ENCODE results near the gene MRPL21.
"Not testable (repeated sequence)": the region's sequence is repeated elsewhere in the genome, so short reads cannot be mapped to it uniquely, and the experiment has no call there.

DNA sequence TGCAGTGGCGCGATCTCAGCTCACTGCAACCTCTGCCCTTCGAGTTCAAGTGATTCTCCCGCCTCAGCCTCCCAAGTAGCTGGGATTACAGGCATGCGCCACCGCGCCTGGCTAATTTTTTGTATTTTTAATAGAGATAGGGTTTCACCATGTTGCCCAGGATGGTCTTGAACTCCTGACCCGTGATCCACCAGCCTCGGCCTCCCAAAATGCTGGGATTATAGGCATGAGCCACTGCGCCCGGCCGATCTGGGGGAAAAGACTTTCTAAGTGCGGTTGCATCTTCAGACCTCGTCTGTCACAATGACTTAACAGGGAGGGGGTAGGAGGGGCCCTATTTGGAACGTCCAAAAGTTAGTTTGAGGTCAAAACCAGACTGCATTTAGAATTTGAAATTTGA, 18.8 kb downstream of the MRPL21 start:
- TF ChIP-seq PCBP1 (IDR thresholded peaks at IDR 0.05; ENCODE audit: borderline replicate concordance, low read depth, low read length); ZNF121 (CRISPR knock-in tag; IDR thresholded peaks at IDR 0.05); ZNF274 (CRISPR knock-in tag; IDR thresholded peaks at IDR 0.05); RARG (CRISPR knock-in tag; IDR thresholded peaks at IDR 0.05; ENCODE audit: low read depth); SETDB1 (CRISPR knock-in tag; IDR thresholded peaks at IDR 0.05; ENCODE audit: borderline replicate concordance); SP1 (IDR thresholded peaks at IDR 0.05); SP1 (CRISPR knock-in tag; IDR thresholded peaks at IDR 0.05); SMARCC2 (IDR thresholded peaks at IDR 0.05); ZNF564 (CRISPR knock-in tag; IDR thresholded peaks at IDR 0.05); ATAD3A (CRISPR knock-in tag; IDR thresholded peaks at IDR 0.05); ZNF501 (CRISPR knock-in tag; IDR thresholded peaks at IDR 0.05): not testable (repeated sequence)
- TF ChIP-seq, protein P1, sequence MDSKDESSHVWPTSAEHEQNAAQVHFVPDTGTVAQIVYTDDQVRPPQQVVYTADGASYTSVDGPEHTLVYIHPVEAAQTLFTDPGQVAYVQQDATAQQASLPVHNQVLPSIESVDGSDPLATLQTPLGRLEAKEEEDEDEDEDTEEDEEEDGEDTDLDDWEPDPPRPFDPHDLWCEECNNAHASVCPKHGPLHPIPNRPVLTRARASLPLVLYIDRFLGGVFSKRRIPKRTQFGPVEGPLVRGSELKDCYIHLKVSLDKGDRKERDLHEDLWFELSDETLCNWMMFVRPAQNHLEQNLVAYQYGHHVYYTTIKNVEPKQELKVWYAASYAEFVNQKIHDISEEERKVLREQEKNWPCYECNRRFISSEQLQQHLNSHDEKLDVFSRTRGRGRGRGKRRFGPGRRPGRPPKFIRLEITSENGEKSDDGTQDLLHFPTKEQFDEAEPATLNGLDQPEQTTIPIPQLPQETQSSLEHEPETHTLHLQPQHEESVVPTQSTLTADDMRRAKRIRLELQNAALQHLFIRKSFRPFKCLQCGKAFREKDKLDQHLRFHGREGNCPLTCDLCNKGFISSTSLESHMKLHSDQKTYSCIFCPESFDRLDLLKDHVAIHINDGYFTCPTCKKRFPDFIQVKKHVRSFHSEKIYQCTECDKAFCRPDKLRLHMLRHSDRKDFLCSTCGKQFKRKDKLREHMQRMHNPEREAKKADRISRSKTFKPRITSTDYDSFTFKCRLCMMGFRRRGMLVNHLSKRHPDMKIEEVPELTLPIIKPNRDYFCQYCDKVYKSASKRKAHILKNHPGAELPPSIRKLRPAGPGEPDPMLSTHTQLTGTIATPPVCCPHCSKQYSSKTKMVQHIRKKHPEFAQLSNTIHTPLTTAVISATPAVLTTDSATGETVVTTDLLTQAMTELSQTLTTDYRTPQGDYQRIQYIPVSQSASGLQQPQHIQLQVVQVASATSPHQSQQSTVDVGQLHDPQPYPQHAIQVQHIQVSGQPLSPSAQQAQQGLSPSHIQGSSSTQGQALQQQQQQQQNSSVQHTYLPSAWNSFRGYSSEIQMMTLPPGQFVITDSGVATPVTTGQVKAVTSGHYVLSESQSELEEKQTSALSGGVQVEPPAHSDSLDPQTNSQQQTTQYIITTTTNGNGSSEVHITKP (CRISPR knock-in tag; IDR thresholded peaks at IDR 0.05; ENCODE audit: low read depth), result not testable (repeated sequence)
- TF ChIP-seq, protein P2, sequence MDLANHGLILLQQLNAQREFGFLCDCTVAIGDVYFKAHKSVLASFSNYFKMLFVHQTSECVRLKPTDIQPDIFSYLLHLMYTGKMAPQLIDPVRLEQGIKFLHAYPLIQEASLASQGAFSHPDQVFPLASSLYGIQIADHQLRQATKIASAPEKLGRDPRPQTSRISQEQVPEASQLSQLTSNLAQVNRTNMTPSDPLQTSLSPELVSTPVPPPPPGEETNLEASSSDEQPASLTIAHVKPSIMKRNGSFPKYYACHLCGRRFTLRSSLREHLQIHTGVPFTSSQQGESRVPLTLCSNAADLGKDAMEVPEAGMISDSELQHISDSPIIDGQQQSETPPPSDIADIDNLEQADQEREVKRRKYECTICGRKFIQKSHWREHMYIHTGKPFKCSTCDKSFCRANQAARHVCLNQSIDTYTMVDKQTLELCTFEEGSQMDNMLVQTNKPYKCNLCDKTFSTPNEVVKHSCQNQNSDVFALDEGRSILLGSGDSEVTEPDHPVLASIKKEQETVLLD (CRISPR knock-in tag; IDR thresholded peaks at IDR 0.05; ENCODE audit: low read depth), result not testable (repeated sequence)
- TF ChIP-seq, protein P3, sequence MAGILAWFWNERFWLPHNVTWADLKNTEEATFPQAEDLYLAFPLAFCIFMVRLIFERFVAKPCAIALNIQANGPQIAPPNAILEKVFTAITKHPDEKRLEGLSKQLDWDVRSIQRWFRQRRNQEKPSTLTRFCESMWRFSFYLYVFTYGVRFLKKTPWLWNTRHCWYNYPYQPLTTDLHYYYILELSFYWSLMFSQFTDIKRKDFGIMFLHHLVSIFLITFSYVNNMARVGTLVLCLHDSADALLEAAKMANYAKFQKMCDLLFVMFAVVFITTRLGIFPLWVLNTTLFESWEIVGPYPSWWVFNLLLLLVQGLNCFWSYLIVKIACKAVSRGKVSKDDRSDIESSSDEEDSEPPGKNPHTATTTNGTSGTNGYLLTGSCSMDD (CRISPR knock-in tag; IDR thresholded peaks at IDR 0.05), result not testable (repeated sequence)
- TF ChIP-seq, protein P4, sequence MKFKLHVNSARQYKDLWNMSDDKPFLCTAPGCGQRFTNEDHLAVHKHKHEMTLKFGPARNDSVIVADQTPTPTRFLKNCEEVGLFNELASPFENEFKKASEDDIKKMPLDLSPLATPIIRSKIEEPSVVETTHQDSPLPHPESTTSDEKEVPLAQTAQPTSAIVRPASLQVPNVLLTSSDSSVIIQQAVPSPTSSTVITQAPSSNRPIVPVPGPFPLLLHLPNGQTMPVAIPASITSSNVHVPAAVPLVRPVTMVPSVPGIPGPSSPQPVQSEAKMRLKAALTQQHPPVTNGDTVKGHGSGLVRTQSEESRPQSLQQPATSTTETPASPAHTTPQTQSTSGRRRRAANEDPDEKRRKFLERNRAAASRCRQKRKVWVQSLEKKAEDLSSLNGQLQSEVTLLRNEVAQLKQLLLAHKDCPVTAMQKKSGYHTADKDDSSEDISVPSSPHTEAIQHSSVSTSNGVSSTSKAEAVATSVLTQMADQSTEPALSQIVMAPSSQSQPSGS (CRISPR knock-in tag; IDR thresholded peaks at IDR 0.05), result not testable (repeated sequence)

All from HepG2 (cell line).